ENCODE results near the gene PTGDS. TPM values are rescaled to one million over a fixed set of nuclear protein-coding genes. Genes with fewer than 3 reads are reported as not detected.

The PTGDS gene
- polyA plus RNA-seq, 3 donors = 42.1 to 113 (median 66.3) TPM

DNA sequence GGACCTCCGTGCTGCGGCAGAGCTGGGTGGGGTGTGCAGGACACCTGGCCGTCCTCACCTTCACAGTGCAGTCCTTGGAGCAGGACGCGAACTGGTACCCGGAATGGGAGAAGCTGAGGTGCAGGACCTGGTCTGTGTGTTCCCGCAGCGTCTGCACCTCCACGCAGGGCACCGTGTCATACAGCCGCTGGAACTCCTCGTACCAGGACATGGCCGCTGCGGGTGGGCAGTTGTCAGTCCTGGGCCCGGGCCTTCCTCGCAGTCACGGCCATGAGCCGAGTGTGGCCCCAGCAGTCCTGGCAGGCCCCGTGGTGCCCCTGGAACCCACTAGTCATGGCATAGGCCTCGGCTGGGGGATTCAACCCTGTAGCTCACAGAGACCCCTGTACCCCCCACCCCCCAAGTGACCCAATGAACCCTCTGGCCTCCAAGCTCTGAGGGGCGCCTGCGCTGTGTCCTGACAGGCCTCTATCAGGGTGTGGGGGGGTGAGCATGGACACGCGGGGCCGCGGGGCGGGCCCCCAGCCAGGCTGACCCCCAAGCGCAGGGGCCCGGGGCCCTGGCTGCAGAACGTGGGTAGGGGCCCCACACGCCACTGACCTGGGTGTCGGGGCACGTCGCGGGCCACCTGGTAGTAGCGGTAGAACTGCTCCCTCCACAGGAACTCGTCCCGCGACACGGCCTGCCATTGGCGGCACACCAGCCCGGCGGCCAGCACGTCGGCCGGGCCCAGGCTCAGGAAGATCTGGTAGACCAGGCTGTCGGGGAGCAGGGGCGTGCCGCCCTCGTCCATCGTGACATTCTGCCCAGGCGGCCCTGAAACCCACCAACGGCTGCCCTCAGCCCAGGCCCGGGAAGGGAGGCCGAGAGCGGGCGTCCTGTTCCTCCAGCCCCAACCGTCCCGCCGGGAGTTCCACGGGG is 33.8 kb upstream of the PTGDS start:
- DNase-seq (ENCODE audit: extremely low read depth in 1 of 11, low read depth in 9 of 11, low spot score in 4 of 11) = no peak

DNA sequence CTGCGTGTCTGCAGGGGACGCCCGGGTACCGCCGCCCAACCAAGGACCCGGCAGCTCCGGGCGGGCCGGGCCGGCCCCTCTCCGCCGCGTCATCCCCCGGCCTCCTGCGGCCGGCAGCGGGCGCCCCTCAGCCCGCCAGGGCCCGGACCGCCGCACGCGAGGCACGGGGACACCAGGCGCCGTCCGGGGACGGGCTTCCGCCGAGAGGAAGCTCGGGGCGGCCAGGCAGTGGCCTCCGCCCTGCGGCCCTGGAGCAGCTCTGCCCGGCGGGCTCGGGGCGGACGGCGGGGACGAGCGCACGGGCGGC is 33.1 kb upstream of the PTGDS start:
- no peak for DNase-seq (ENCODE audit: extremely low read depth in 1 of 11, low read depth in 9 of 11, low spot score in 4 of 11)

DNA sequence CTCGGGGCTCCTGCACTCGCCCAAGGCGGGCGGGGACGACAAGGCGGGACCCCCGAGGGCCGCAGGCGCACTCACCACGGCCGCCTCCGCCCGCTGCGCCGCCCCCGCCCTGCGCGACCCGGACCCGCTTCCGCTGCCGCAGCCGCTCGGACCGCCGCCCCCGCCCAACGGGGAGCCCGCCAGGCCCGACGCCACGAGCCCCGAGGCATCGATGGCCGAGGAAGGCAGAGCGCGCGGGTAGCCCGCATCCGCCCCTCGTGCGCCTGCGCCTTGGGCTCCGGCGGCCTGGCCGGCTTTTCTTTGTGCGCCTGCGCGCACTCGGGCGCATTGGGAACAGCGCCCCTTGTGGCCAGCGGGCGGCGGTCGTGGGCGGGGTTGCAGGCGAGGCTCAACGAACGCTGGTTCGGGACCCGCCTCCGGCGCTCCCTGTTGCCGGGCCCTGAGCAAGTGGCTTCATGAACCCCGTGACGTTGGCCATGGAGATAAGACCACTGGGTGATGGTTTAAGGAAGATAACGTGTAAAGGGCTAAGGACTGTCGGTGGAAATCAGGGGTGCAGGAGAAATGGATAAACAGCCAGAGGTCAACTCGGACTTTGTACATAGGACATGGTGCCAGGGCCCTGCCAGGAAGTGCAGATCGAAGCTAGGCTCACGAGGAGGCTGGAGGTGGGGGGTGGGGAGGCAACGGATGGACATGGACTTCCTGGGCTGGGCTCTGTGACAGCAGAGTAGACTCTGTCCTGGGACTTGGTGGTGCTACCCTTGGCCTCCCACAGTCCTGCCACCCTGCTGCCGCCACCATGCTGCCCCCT is 32.6 kb upstream of the PTGDS start, which contains the start of the genes C8G and FBXW5:
Gene C8G, plus strand, starts transcription at position 725 of the 814 bp plus-strand sequence. Its CDS starts 78 bp downstream, at position 803.
Gene FBXW5, minus strand, starts transcription at position 220 of the 814 bp plus-strand sequence. CDS start 655 bp downstream, outside the sequence.
- peak; percentile 81 to 94 (median 92) for DNase-seq (ENCODE audit: extremely low read depth in 1 of 11, low read depth in 9 of 11, low spot score in 4 of 11)

DNA sequence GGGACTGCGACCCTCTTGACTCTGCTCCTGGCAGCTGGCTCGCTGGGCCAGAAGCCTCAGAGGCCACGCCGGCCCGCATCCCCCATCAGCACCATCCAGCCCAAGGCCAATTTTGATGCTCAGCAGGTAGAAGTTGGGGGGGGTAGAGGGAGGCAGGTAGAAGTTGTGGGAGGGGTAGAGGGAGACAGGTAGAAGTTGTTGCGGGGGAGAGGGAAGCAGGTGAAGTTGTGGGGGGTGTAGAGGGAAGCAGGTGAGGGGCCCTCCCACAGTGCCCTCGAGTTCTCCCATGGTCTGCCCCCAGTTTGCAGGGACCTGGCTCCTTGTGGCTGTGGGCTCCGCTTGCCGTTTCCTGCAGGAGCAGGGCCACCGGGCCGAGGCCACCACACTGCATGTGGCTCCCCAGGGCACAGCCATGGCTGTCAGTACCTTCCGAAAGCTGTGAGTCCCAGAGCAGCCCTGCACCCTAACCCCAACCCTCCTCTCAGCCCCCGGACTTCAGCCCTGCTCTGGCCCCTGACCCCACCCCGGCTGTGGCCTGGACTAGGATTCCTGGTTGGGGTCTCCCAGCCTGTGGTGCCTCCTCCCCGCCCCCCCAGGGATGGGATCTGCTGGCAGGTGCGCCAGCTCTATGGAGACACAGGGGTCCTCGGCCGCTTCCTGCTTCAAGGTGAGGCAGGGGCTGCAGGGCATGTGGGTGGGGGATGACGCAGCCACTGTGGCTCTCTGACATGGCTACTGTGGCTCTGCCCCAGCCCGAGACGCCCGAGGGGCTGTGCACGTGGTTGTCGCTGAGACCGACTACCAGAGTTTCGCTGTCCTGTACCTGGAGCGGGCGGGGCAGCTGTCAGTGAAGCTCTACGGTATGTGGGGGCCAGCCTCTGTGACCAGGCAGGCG is 31.7 kb upstream of the PTGDS start:
- no peak for DNase-seq (ENCODE audit: extremely low read depth in 1 of 11, low read depth in 9 of 11, low spot score in 4 of 11)

DNA sequence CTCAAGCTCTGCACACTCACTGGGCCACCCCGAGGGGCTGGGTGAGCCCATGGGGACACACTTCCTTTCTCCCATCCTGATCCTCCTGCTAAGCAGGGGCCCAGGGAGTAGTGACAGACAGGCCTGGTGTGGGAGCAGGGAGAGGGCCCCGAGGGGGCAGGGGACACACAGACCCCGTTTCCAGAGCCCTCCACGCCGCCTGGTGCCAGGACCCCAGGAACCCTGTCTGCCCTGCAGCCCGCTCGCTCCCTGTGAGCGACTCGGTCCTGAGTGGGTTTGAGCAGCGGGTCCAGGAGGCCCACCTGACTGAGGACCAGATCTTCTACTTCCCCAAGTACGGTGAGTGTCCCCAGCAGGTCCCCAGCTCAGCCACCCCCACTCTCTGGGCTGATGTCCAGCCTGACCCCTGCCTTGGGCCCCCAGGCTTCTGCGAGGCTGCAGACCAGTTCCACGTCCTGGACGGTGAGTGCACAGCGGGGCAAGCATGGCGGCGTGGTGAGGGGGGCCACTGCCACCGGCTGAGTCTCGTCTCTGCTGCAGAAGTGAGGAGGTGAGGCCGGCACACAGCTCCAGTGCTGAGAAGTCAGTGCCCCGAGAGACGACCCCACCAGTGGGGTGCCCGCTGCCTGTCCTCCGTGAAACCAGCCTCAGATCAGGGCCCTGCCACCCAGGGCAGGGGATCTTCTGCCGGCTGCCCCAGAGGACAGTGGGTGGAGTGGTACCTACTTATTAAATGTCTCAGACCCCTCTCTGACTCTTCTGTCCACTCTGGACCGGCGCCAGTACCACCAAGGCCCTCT is 30.9 kb upstream of the PTGDS start:
- DNase-seq (ENCODE audit: extremely low read depth in 1 of 11, low read depth in 9 of 11, low spot score in 4 of 11) = no peak

DNA sequence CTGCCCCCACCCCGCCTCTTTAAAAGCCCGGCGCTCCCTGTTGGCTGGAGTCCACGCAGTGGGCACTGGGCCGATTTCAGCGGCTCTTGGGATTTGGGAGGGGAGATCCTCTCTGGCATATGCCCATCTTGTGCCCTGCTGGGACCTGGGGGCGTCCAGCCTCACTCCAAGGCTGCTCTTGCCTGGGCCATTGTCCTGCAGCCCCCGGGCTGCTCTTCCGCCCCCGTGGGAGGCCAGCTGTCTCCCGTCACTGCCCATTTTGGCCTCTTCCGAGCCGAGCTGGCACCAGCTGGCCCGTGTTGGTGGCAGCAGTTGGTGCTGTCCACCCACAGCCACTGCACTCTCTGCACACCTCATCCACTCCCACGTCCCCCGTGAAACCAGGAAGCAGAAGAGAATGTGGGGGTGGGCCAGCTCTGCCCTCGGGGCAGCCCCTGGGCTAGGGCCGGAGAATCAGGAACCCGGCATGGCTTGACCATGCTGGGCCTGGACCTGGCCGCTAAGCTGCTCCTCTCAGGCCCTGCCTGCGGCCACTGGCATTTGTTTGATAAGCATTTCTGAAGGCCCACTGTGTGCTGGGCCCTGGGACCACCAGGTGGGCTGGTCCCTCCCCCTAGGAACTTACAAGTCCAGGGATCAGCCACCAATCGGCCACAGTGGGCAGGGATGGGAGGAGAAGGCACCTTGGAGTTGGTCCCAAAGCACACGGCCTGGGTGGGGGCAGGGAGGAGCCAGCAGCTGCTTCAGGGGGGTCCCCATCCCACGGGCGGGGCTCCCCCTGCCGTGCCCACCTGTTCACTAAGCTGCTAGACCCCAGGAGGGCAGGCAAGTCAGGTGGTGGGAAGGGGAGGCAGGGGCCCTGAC is 30.0 kb upstream of the PTGDS start:
- DNase-seq (ENCODE audit: extremely low read depth in 1 of 11, low read depth in 9 of 11, low spot score in 4 of 11) = no peak

DNA sequence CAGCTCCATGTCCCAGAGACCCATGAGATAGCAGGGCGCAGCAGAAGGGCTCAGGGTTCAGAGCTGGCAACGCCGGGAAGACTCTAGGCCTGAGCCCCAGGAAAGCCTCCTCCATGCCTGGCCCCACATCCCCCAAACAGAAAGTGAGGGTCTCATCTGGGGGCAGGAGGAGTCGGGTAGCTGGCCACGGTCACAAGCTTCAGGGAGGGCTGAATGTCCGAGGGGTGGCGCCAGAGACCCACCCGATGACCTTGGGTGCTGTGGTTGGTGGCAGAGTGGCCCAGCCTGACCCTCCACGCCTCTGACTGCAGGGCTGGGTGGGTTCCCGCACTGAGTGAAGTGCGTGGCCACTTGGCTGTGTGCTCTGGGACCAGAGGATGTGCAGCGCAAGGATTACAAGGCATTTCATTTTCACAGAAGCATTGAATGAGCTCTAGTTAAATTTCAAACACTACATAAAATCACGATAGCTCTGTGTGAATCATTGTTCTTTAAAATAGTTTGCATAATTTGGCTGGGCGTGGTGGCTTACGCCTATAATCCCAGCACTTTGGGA is 29.3 kb upstream of the PTGDS start:
- DNase-seq (ENCODE audit: extremely low read depth in 1 of 11, low read depth in 9 of 11, low spot score in 4 of 11) = no peak

DNA sequence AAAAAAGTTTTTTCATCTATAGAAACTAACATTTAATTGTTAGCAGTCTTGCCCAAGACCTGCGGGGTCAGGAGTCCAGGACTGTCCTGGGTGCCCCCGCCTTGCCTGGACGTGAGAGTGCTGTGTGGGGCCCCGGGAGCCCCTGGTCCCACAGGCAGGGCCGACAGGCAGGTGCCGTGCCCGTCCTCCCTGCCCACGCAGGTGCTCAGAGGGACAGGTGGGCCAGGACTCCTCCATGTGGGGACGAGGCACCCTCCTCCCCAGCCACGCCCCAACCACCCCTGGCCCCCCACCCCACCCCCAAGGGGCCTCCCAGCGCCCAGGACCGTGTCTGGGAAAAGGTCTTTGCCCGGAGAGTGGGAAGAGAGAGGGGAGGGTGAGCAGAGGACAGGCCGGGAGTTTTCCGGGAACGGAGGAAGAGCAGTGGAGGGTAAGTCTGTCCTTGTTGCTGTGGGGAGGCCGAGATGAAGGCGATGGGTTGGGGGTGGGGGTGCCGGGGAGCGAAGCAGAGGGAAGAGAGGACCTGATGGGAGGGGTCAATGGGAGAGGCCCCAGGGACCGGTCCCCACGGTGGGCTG is 28.0 kb upstream of the PTGDS start:
- DNase-seq (ENCODE audit: extremely low read depth in 1 of 11, low read depth in 9 of 11, low spot score in 4 of 11) = no peak

DNA sequence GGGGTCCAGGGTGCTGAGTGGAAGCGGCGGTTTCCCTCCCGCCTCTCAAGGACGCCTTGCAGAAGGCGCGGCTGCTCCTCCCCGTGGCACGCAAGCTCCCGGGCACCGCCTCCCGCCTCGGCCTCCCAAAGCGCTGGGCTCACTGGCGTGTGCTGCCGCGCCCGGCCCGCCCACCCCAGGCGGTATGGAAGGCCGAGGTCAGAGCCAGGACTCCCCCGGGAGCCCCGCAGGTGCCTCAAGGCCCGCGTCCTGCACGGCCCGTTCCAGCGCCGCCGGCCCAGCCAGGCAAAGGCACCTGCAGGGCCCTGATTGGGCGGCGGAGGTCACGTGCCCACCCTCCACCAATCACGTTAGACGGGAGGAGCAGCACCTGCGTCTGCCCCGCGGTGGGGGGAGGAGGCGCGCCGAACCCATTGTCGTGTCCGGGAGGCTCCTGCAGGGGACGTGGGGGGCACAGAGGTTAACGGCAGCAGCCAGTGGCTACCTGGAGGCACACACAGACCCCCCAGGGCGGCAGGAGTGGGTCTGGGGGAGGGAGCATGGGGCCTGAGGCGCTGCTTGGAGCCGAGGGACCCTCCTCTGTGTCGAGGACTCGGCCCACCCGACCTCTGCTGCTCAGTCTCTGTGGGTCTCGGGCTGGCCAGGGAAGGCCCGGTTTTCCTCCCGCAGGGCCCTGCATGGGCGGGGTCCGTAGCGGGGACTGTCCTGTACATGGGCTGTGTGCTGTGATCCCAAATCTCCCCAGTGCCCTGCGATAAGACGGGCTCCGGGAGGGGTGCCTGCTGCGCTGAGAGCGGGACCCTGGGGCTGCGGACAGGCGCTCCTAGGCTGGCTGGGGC is 27.3 kb upstream of the PTGDS start:
- DNase-seq (ENCODE audit: extremely low read depth in 1 of 11, low read depth in 9 of 11, low spot score in 4 of 11) = peak; percentile 73 to 91 (median 86)

DNA sequence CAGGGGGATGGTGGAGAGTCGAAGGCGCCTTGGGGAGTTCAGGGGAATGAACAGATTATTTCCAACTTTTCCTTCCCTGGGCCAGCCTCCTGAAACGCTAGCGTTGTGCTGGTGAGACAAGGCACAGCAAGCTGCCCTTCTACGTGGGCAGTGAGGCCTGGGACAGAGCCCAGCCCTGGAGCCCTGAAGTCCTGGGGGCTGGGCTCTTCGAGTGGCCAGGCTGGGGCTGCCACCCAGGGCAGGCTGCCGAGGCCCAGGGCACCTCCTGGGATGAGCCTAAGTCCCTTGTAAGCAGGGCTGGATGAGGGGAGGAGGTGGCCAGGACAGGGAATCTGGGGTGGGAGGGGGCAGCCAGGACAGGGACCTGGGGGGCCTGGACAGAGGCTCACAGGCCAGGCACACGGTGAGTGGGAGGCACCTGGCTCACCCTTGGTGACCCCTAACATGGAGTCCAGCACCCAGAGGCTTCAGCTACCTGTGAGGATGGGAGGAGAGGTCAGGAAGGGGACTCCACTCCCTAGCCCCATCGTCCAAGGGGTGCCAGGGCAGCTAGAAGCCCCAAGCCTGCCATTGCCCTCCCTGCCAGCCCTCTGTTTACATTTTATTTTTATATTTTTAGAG is 26.5 kb upstream of the PTGDS start:
- DNase-seq (ENCODE audit: extremely low read depth in 1 of 11, low read depth in 9 of 11, low spot score in 4 of 11) = no peak

DNA sequence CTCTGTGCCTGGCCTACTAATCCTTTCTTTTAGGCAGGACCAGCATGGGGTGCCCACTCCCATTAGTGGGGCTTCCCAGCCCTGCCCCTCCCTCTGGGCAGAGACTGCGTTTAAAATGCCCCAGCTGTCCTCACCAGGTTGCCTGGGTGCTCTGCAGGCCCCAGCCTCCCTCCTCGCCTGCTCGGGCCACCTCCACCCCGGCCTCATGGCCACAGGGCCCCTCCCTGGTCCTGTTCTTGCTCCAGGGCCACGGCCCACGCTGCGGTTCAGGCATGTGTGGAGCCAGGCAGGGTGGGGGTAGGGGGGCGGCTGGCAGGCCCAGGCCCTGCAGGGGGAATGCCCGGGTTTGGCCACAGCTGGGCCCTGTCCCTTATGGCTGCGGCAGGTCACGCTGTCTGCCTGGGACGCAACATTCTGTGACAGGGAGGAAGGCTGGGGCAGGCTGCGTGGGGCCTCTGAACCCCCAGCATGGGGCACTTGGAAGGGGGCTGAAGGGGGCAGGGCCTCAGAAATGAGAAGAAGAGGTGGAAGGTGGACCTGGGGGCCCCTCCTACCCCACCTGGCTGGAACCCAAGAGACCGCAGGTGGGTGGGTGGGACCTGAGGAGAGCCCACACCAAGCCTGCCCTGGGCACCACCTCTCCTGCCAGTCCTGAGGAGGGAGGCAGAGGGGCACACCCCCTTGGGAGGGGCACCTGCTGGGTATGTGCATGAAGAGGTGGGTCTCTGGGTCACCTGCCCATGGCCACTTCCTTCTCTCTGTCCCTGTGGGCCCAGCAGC is 25.6 kb upstream of the PTGDS start, which contains the start of gene LCN12:
Gene LCN12, plus strand, starts transcription at position 733 of the 780 bp plus-strand sequence. CDS start 55 bp downstream, outside the sequence.
- no peak for DNase-seq (ENCODE audit: extremely low read depth in 1 of 11, low read depth in 9 of 11, low spot score in 4 of 11)

DNA sequence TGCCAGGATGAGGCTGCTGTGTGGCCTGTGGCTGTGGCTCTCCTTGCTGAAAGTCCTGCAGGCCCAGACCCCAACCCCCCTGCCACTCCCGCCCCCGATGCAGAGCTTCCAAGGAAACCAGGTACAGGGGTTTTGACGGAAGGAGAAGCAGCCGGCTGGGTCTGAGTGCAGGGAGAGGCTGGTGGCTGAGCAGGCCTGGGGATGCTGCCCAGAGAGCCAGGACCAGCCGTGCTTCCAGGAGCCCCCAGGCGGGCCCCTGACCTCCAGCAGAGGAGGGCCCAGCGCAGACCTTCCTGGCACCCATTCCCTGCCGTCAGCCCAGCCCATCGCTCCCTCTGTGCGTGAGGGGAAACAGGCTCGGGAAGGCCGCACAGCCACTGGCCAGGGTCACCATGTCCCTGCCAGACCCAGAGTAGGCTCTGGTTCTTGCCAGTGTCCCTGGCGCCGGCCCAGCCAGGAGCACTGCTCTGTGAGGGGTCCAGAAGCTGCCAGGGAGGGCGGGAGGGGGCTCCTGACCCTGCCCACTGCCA is 24.9 kb upstream of the PTGDS start:
- no peak for DNase-seq (ENCODE audit: extremely low read depth in 1 of 11, low read depth in 9 of 11, low spot score in 4 of 11)

DNA sequence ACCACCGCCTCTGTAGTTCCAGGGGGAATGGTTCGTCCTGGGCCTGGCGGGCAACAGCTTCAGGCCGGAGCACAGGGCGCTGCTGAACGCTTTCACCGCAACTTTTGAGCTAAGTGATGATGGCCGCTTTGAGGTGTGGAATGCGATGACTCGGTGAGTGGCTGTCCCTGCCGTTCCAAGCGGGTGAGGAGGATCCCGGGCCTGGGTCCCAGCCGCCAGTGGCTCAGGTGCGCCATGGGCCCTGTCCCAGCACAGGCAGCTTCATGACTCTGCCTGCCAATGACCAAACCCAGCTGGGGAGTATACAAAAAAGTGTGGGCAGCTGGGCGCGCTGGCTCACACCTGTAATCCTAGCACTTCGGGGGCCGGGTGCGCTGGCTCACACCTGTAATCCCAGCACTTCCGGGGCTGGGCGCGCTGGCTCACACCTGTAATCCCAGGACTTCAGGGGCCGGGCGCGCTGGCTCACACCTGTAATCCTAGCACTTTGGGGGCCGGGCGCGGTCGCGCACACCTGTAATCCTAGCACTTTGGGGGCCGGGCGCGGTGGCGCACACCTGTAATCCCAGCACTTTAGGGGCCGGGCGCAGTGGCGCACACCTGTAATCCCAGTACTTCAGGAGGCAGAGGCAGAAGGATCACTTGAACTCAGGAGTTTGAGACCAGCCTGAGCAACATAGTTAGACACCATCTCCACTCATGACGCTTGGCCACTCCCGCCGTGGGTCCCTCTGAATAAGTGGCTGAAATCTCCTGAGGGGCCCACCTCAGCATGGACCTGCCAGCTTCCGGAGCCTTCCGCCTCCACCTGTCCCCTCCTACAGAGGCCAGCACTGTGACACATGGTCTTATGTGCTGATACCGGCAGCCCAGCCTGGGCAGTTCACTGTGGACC is 24.2 kb upstream of the PTGDS start:
- no peak for DNase-seq (ENCODE audit: extremely low read depth in 1 of 11, low read depth in 9 of 11, low spot score in 4 of 11)
